Osteoblast (primary cell): ENCODE measurements around the gene NOX5. TPM values are rescaled to one million over a fixed set of nuclear protein-coding genes. Genes with fewer than 3 reads are reported as not detected.

Experiments used
- DNase-seq: peaks from one replicate; pipeline ENCODE4 v3.0.0; 2011; ENCODE audit warnings: low spot score, mixed read lengths; ENCODE audit not compliant: insufficient read length; ENCODE audit errors: missing footprints
- H2AFZ ChIP-seq: 2 replicates; pipeline ENCODE4 v1.6.0; 2011; ENCODE audit warnings: mild to moderate bottlenecking, low read length
- H3K27ac ChIP-seq: 2 replicates; pipeline ENCODE4 v1.5.1; 2011; ENCODE audit warnings: mild to moderate bottlenecking, low read depth, low read length, moderate library complexity
- H3K27me3 ChIP-seq: 2 replicates; pipeline ENCODE4 v1.6.0; 2012; ENCODE audit warnings: mild to moderate bottlenecking, control low read depth, inconsistent platforms, low read length, moderate library complexity; ENCODE audit not compliant: insufficient read depth
- H3K36me3 ChIP-seq: 2 replicates; pipeline ENCODE4 v1.5.1; 2011; ENCODE audit warnings: mild to moderate bottlenecking, low read length, control low read depth, moderate library complexity; ENCODE audit not compliant: insufficient read depth
- H3K4me1 ChIP-seq: 2 replicates; pipeline ENCODE4 v1.5.1; 2011; ENCODE audit warnings: mild to moderate bottlenecking, low read length, control low read depth, moderate library complexity; ENCODE audit not compliant: insufficient read depth
- H3K4me2 ChIP-seq: 2 replicates; pipeline ENCODE4 v1.6.0; 2011; ENCODE audit warnings: mild to moderate bottlenecking, low read length; ENCODE audit not compliant: insufficient read depth
- H3K4me3 ChIP-seq: fragments of 200-600 bp; sonication (generic); 3 replicates; pipeline ENCODE4 v1.5.1; 2012; ENCODE audit warnings: mild to moderate bottlenecking, low read length, inconsistent platforms; ENCODE audit not compliant: insufficient read depth
- H3K79me2 ChIP-seq: 2 replicates; pipeline ENCODE4 v1.6.0; 2012; ENCODE audit warnings: mild to moderate bottlenecking, low read length, control low read depth, inconsistent platforms; ENCODE audit not compliant: insufficient read depth
- H3K9me3 ChIP-seq: 2 replicates; pipeline ENCODE4 v1.5.1; 2011; ENCODE audit warnings: low read depth, low read length, control low read depth
- H4K20me1 ChIP-seq: 2 replicates; pipeline ENCODE4 v1.6.0; 2012; ENCODE audit warnings: mild to moderate bottlenecking, low read length, control low read depth; ENCODE audit not compliant: insufficient read depth
- CTCF ChIP-seq: IDR thresholded peaks from 2 replicates; pipeline ENCODE4 v1.5.1; 2011; ENCODE audit warnings: mild to moderate bottlenecking, low read depth, low read length, moderate library complexity; ENCODE audit errors: extremely low read depth
- total RNA-seq: library from RNA; depleted of rRNA; stranded (reverse); fragments of >200 nt; gene quantifications from 2 replicates; pipeline ENCODE4 v1.2.3, GENCODE V29; 2012

Gene NOX5
- total RNA-seq, 1 donor: 0.36 TPM

GRCh38 chr15:69032703-69033373 lies 18.3 kb downstream of the NOX5 start:
- no peaks in the 10 kb centered on the region for H3K27me3 ChIP-seq
- peaks cover 24% of the 10 kb centered on the region for H3K4me1 ChIP-seq
- no peaks in the 10 kb centered on the region for H3K36me3 ChIP-seq
- no peak for TF ChIP-seq CTCF
- H3K4me2 ChIP-seq: peak overlapping the region; percentile 82
- H4K20me1 ChIP-seq: no peaks in the 10 kb centered on the region
- H2AFZ ChIP-seq: no peak overlapping the region
- peak; percentile 65 for DNase-seq
- H3K9me3 ChIP-seq: no peaks in the 10 kb centered on the region
- H3K79me2 ChIP-seq: no peaks in the 10 kb centered on the region
- no peak overlapping the region for H3K27ac ChIP-seq
- no peak overlapping the region for H3K4me3 ChIP-seq

- Histone ChIP-seq H3K4me3 (no peak overlapping the region), H4K20me1 (no peaks in the 10 kb centered on the region), H3K4me1 (peaks cover 24% of the 10 kb centered on the region), H3K9me3 (no peaks in the 10 kb centered on the region), H3K79me2 (no peaks in the 10 kb centered on the region), H3K36me3 (no peaks in the 10 kb centered on the region), H2AFZ (no peak overlapping the region), H3K27me3 (no peaks in the 10 kb centered on the region), H3K27ac (peak overlapping the region; percentile 8), H3K4me2 (no peak overlapping the region)
- no peak for TF ChIP-seq CTCF
- DNase-seq: peak; percentile 98
These were observed 19.9 kb downstream of the NOX5 start for GRCh38 chr15:69034352-69034751.

- DNase-seq: peak; percentile 63
- no peak overlapping the region for H3K4me2 ChIP-seq
- H3K27me3 ChIP-seq: no peaks in the 10 kb centered on the region
- no peaks in the 10 kb centered on the region for H3K9me3 ChIP-seq
- H3K79me2 ChIP-seq: no peaks in the 10 kb centered on the region
- H2AFZ ChIP-seq: no peak overlapping the region
- peaks cover 24% of the 10 kb centered on the region for H3K4me1 ChIP-seq
- H3K27ac ChIP-seq: no peak overlapping the region
- peak; percentile 14 for TF ChIP-seq CTCF
- no peaks in the 10 kb centered on the region for H4K20me1 ChIP-seq
- H3K4me3 ChIP-seq: no peak overlapping the region
- no peaks in the 10 kb centered on the region for H3K36me3 ChIP-seq
These were observed 20.9 kb downstream of the NOX5 start for GRCh38 chr15:69035205-69035917.

GRCh38 chr15:69035918-69036258 lies 21.4 kb downstream of the NOX5 start:
- Histone ChIP-seq H3K27ac (no peak overlapping the region), H3K4me2 (no peak overlapping the region), H3K4me1 (peaks cover 24% of the 10 kb centered on the region), H3K9me3 (no peaks in the 10 kb centered on the region), H3K27me3 (no peaks in the 10 kb centered on the region), H3K4me3 (no peak overlapping the region), H3K79me2 (no peaks in the 10 kb centered on the region), H2AFZ (no peak overlapping the region), H4K20me1 (no peaks in the 10 kb centered on the region), H3K36me3 (no peaks in the 10 kb centered on the region)
- no peak for DNase-seq
- no peak for TF ChIP-seq CTCF
